Left ventricle myocardium inferior (tissue), 1 donor: ENCODE results near the gene VSIG8. TPM values are rescaled to one million over a fixed set of nuclear protein-coding genes. Genes with fewer than 3 reads are reported as not detected.

Experiments
- DNase-seq: peaks from one replicate; pipeline ENCODE4 v3.0.0-alpha.2; 2020
- H3K27ac ChIP-seq: fragments of 200-600 bp; replicated peaks from 2 replicates; pipeline ENCODE4 v1.8.0; 2021
- H3K27me3 ChIP-seq: fragments of 200-600 bp; 2 replicates; pipeline ENCODE4 v1.8.0; 2021; ENCODE audit warnings: low read depth
- H3K36me3 ChIP-seq: fragments of 200-600 bp; 2 replicates; pipeline ENCODE4 v1.8.0; 2021
- H3K4me1 ChIP-seq: fragments of 200-600 bp; 2 replicates; pipeline ENCODE4 v1.8.0; 2021
- H3K4me3 ChIP-seq: fragments of 200-600 bp; 2 replicates; pipeline ENCODE4 v1.8.0; 2021; ENCODE audit warnings: mild to moderate bottlenecking, moderate library complexity
- H3K9me3 ChIP-seq: fragments of 200-600 bp; replicated peaks from 2 replicates; pipeline ENCODE4 v1.8.0; 2021
- CTCF ChIP-seq: fragments of 200-600 bp; IDR thresholded peaks from 2 replicates; pipeline ENCODE4 v1.8.0; 2021; ENCODE audit warnings: antibody characterized with exemption, mild to moderate bottlenecking, borderline replicate concordance
- intact Hi-C: fragments of 100-400 bp; cut with micrococcal nuclease; formaldehyde crosslinking; loops from one replicate; pipeline ENCODE4 v1.11.0; 2022
- total RNA-seq: library from RNA; stranded (reverse); fragmentation: NEBNext Ultra II Directional; extraction: Animal tissue kit (Norgen Biotek cat#: 25700); gene quantifications from one replicate; pipeline ENCODE4 v1.2.1, GENCODE V29; 2021
- donor health status: DM: no; HTN: yes; CAD: no; lungs with severe emphysema.

Gene VSIG8
- total RNA-seq, 1 donor from 2014 or later: not detected

- no peaks in the 10 kb centered on the region for H3K9me3 ChIP-seq
Measured at GRCh38 chr1:159868766-159869165, 6.3 kb upstream of the VSIG8 start.

GRCh38 chr1:159867664-159868026 is 5.2 kb upstream of the VSIG8 start:
- Histone ChIP-seq H3K27ac (no peak overlapping the region), H3K36me3 (no peaks in the 10 kb centered on the region), H3K9me3 (no peaks in the 10 kb centered on the region), H3K4me3 (no peak overlapping the region), H3K4me1 (peaks cover 17% of the 10 kb centered on the region), H3K27me3 (peaks cover 13% of the 10 kb centered on the region)
- no peak for TF ChIP-seq CTCF
- intact Hi-C loops: no loop called here
- no peak for DNase-seq

More at GRCh38 chr1:159868766-159869165, 6.3 kb upstream of the VSIG8 start:
- Histone ChIP-seq H3K4me1 (peaks cover 17% of the 10 kb centered on the region), H3K27ac (no peak overlapping the region), H3K4me3 (no peak overlapping the region), H3K36me3 (no peaks in the 10 kb centered on the region), H3K27me3 (peaks cover 12% of the 10 kb centered on the region)
- TF ChIP-seq CTCF: no peak
- intact Hi-C loops: no loop called here
- no peak for DNase-seq

- no peaks in the 10 kb centered on the region for H3K36me3 ChIP-seq
- peaks cover 17% of the 10 kb centered on the region for H3K4me1 ChIP-seq
- DNase-seq: no peak
- no peaks in the 10 kb centered on the region for H3K9me3 ChIP-seq
- H3K4me3 ChIP-seq: no peak overlapping the region
- H3K27ac ChIP-seq: no peak overlapping the region
- peaks cover 12% of the 10 kb centered on the region for H3K27me3 ChIP-seq
- intact Hi-C loops: no loop called here
- TF ChIP-seq CTCF: no peak
Measured at GRCh38 chr1:159866905-159867663, 4.6 kb upstream of the VSIG8 start.

- no peak for TF ChIP-seq CTCF
- H3K27ac ChIP-seq: no peak overlapping the region
- intact Hi-C loops: no loop called here
- no peak overlapping the region for H3K4me3 ChIP-seq
- H3K27me3 ChIP-seq: peaks cover 12% of the 10 kb centered on the region
- peaks cover 17% of the 10 kb centered on the region for H3K4me1 ChIP-seq
- H3K36me3 ChIP-seq: no peaks in the 10 kb centered on the region
- H3K9me3 ChIP-seq: no peaks in the 10 kb centered on the region
- no peak for DNase-seq
Measured at GRCh38 chr1:159866066-159866465, 3.6 kb upstream of the VSIG8 start.

- intact Hi-C loops: no loop called here
- peaks cover 17% of the 10 kb centered on the region for H3K4me1 ChIP-seq
- no peak for TF ChIP-seq CTCF
- no peaks in the 10 kb centered on the region for H3K36me3 ChIP-seq
- no peak overlapping the region for H3K27ac ChIP-seq
- no peak for DNase-seq
- H3K4me3 ChIP-seq: no peak overlapping the region
- H3K9me3 ChIP-seq: no peaks in the 10 kb centered on the region
- H3K27me3 ChIP-seq: peaks cover 12% of the 10 kb centered on the region
Measured at GRCh38 chr1:159864262-159864661, 1.8 kb upstream of the VSIG8 start.
